Cortex of kidney (tissue), 1 donor: ENCODE measurements around the gene DCTD.
"Not testable (repeated sequence)": the region's sequence is repeated elsewhere in the genome, so short reads cannot be mapped to it uniquely, and the experiment has no call there.

Source experiments
- DNase-seq: peaks from one replicate; lab custom pipeline; 2025; lab: John Stamatoyannopoulos, UW

Gene DCTD

GRCh38 chr4:182921608-182922007 lies 4.4 kb upstream of the DCTD start:
- no peak for DNase-seq

GRCh38 chr4:182920676-182921075 lies 3.5 kb upstream of the DCTD start:
- no peak for DNase-seq

- no peak for DNase-seq
These were observed 1.7 kb upstream of the DCTD start for GRCh38 chr4:182918791-182919302.

- DNase-seq = no peak
These were observed 940 bp upstream of the DCTD start for GRCh38 chr4:182918044-182918607.

GRCh38 chr4:182916483-182917181 lies 554 bp downstream of the DCTD start:
- no peak for DNase-seq

- no peak for DNase-seq
These were observed 2.8 kb downstream of the DCTD start for GRCh38 chr4:182914357-182914756.

GRCh38 chr4:182913621-182914020 lies 3.6 kb downstream of the DCTD start:
- DNase-seq = no peak

- no peak for DNase-seq
These were observed 4.2 kb downstream of the DCTD start for GRCh38 chr4:182913036-182913435.

GRCh38 chr4:182908124-182908523 lies 9.1 kb downstream of the DCTD start:
- DNase-seq = no peak

GRCh38 chr4:182907396-182907795 lies 9.8 kb downstream of the DCTD start:
- no peak for DNase-seq

- no peak for DNase-seq
These were observed 10.4 kb downstream of the DCTD start for GRCh38 chr4:182906786-182907185.

- no peak for DNase-seq
These were observed 12.1 kb downstream of the DCTD start for GRCh38 chr4:182905038-182905437.

GRCh38 chr4:182904211-182904761 lies 12.9 kb downstream of the DCTD start:
- DNase-seq = no peak

- no peak for DNase-seq
These were observed 14.2 kb downstream of the DCTD start for GRCh38 chr4:182903013-182903412.

- DNase-seq = no peak
These were observed 15.8 kb downstream of the DCTD start for GRCh38 chr4:182901337-182901736.

GRCh38 chr4:182900021-182900420 lies 17.2 kb downstream of the DCTD start:
- DNase-seq = not testable (repeated sequence)

GRCh38 chr4:182898479-182898799 lies 18.7 kb downstream of the DCTD start:
- DNase-seq = no peak

- DNase-seq = no peak
These were observed 19.3 kb downstream of the DCTD start for GRCh38 chr4:182897601-182898478.

- no peak for DNase-seq
These were observed 20.8 kb downstream of the DCTD start for GRCh38 chr4:182896421-182896820.

GRCh38 chr4:182895791-182896292 lies 21.3 kb downstream of the DCTD start:
- DNase-seq = no peak

- no peak for DNase-seq
These were observed 22.4 kb downstream of the DCTD start for GRCh38 chr4:182894681-182895275.

GRCh38 chr4:182893474-182894080 lies 23.6 kb downstream of the DCTD start:
- no peak for DNase-seq
